Activated CD4-positive, alpha-beta memory T cell treated with anti-CD3 and anti-CD28 coated beads for 36 hours (primary cell): ENCODE measurements around the gene FAM9C. TPM values are rescaled to one million over a fixed set of nuclear protein-coding genes. Genes with fewer than 3 reads are reported as not detected.

ENCODE experiments used
- CTCF ChIA-PET: fragments of 350-600 bp; sonication (Branson Sonifier 250); formaldehyde crosslinking; loops from one replicate; lab custom pipeline; 2021; ENCODE audit warnings: antibody characterized with exemption, inconsistent platforms; lab: Charles Lee
- POLR2A ChIA-PET: fragments of 350-600 bp; sonication (Branson Sonifier 250); formaldehyde crosslinking; loops from one replicate; lab custom pipeline; 2021; ENCODE audit warnings: antibody characterized with exemption; lab: Charles Lee
- DNase-seq: peaks from one replicate; pipeline ENCODE4 v3.0.0-alpha.2; 2020
- H3K27ac Mint-ChIP-seq: one replicate; pipeline ENCODE4 v1.8.0; 2021; ENCODE audit warnings: mixed read lengths
- H3K27me3 Mint-ChIP-seq: one replicate; pipeline ENCODE4 v1.8.0; 2021; ENCODE audit warnings: mixed read lengths
- H3K36me3 Mint-ChIP-seq: one replicate; pipeline ENCODE4 v1.8.0; 2021; ENCODE audit warnings: mixed read lengths
- H3K4me1 Mint-ChIP-seq: one replicate; pipeline ENCODE4 v1.8.0; 2021; ENCODE audit warnings: low read depth, mixed read lengths
- H3K4me3 Mint-ChIP-seq: one replicate; pipeline ENCODE4 v1.8.0; 2021; ENCODE audit warnings: mild to moderate bottlenecking, mixed read lengths
- H3K9me3 Mint-ChIP-seq: one replicate; pipeline ENCODE4 v1.8.0; 2021; ENCODE audit warnings: mixed read lengths
- intact Hi-C: fragments of 100-400 bp; cut with micrococcal nuclease; formaldehyde crosslinking; loops from one replicate; pipeline ENCODE4 v1.15.1; 2023
- total RNA-seq, 2 experiments: library from RNA; stranded (reverse); gene quantifications; one replicate each; pipeline ENCODE4 v1.2.3, GENCODE V29; 2021

Gene FAM9C
- total RNA-seq, 2 experiments from 2014 or later: 0.05 TPM; not detected in 1

- no peak overlapping the region for H3K4me3 Mint-ChIP-seq
- H3K27ac Mint-ChIP-seq: no peak overlapping the region
- ChIA-PET POLR2A (no interaction called here), CTCF (interaction anchor here (1.0 kb wide), 1 partner anchor 113 kb away, joined by 4 read pairs; no protein-coding TSS in a partner anchor)
- intact Hi-C loops: no loop called here
- peaks cover 46% of the 10 kb centered on the region for H3K4me1 Mint-ChIP-seq
- peaks cover 18% of the 10 kb centered on the region for H3K9me3 Mint-ChIP-seq
- no peaks in the 10 kb centered on the region for H3K27me3 Mint-ChIP-seq
- peaks cover 16% of the 10 kb centered on the region for H3K36me3 Mint-ChIP-seq
- DNase-seq: no peak
Observed at GRCh38 chrX:13059637-13060499, 15.4 kb upstream of the FAM9C start.

GRCh38 chrX:13055486-13055885, 11.1 kb upstream of the FAM9C start:
- H3K36me3 Mint-ChIP-seq: no peaks in the 10 kb centered on the region
- intact Hi-C loops: no loop called here
- peaks cover under 1% of the 10 kb centered on the region for H3K9me3 Mint-ChIP-seq
- CTCF ChIA-PET: no interaction called here
- POLR2A ChIA-PET: no interaction called here
- H3K4me1 Mint-ChIP-seq: peaks cover 66% of the 10 kb centered on the region
- H3K27me3 Mint-ChIP-seq: no peaks in the 10 kb centered on the region
- no peak overlapping the region for H3K4me3 Mint-ChIP-seq
- peak; percentile 18 for DNase-seq
- H3K27ac Mint-ChIP-seq: peak overlapping the region; percentile 35

GRCh38 chrX:13053171-13053570, 8.8 kb upstream of the FAM9C start:
- Mint-ChIP-seq H3K4me1 (peaks cover 61% of the 10 kb centered on the region), H3K4me3 (no peak overlapping the region)
- intact Hi-C loops: no loop called here

GRCh38 chrX:13051529-13052172, 7.2 kb upstream of the FAM9C start:
- H3K36me3 Mint-ChIP-seq: no peaks in the 10 kb centered on the region
- DNase-seq: peak; percentile 20
- CTCF ChIA-PET: interaction anchor here (0.9 to 2.0 kb wide), 10 partner anchors 22 to 105 kb away, joined by 3 to 12 read pairs (median 4); no protein-coding TSS in a partner anchor
- peaks cover 3% of the 10 kb centered on the region for H3K9me3 Mint-ChIP-seq
- H3K27ac Mint-ChIP-seq: peak overlapping the region; percentile 95
- H3K27me3 Mint-ChIP-seq: no peaks in the 10 kb centered on the region
- POLR2A ChIA-PET: interaction anchor here (0.7 to 2.7 kb wide), 15 partner anchors 13 to 105 kb away, joined by 3 to 32 read pairs (median 6); no protein-coding TSS in a partner anchor
- H3K4me1 Mint-ChIP-seq: peaks cover 72% of the 10 kb centered on the region
- H3K4me3 Mint-ChIP-seq: peak overlapping the region; percentile 4
- intact Hi-C loops: loop anchor here (1.0 to 2.0 kb wide), 7 partner anchors 23 to 100 kb away; no protein-coding TSS in a partner anchor

More at GRCh38 chrX:13053171-13053570, 8.8 kb upstream of the FAM9C start:
- Mint-ChIP-seq H3K27ac (peak overlapping the region; percentile 95), H3K36me3 (no peaks in the 10 kb centered on the region), H3K27me3 (no peaks in the 10 kb centered on the region), H3K9me3 (peaks cover 3% of the 10 kb centered on the region)
- POLR2A ChIA-PET: interaction anchor here (1.0 to 2.7 kb wide), 3 partner anchors 23 to 39 kb away, joined by 3 to 32 read pairs (median 3); no protein-coding TSS in a partner anchor
- peak; percentile 55 for DNase-seq
- CTCF ChIA-PET: interaction anchor here (0.5 to 1.1 kb wide), 2 partner anchors 34 to 106 kb away, joined by 3 read pairs; no protein-coding TSS in a partner anchor

GRCh38 chrX:13051167-13051528, 6.7 kb upstream of the FAM9C start:
- no peak overlapping the region for H3K4me3 Mint-ChIP-seq
- H3K4me1 Mint-ChIP-seq: peaks cover 76% of the 10 kb centered on the region
- POLR2A ChIA-PET: interaction anchor here (0.7 to 2.7 kb wide), 14 partner anchors 22 to 104 kb away, joined by 3 to 32 read pairs (median 6); no protein-coding TSS in a partner anchor
- H3K9me3 Mint-ChIP-seq: peaks cover 3% of the 10 kb centered on the region
- no peak for DNase-seq
- H3K36me3 Mint-ChIP-seq: no peaks in the 10 kb centered on the region
- intact Hi-C loops: loop anchor here (1.0 to 2.0 kb wide), 7 partner anchors 22 to 100 kb away; no protein-coding TSS in a partner anchor
- no peaks in the 10 kb centered on the region for H3K27me3 Mint-ChIP-seq
- CTCF ChIA-PET: interaction anchor here (0.9 to 2.0 kb wide), 10 partner anchors 22 to 104 kb away, joined by 3 to 12 read pairs (median 4); no protein-coding TSS in a partner anchor
- H3K27ac Mint-ChIP-seq: peak overlapping the region; percentile 95

GRCh38 chrX:13050151-13050550, 5.7 kb upstream of the FAM9C start:
- ChIA-PET CTCF (interaction anchor here (1.2 to 2.0 kb wide), 3 partner anchors 20 to 103 kb away, joined by 3 to 12 read pairs (median 7); no protein-coding TSS in a partner anchor), POLR2A (interaction anchor here (0.6 to 2.7 kb wide), 4 partner anchors 24 to 75 kb away, joined by 3 to 32 read pairs (median 4); no protein-coding TSS in a partner anchor)

GRCh38 chrX:13048280-13048679, 3.9 kb upstream of the FAM9C start:
- ChIA-PET POLR2A (no interaction called here), CTCF (no interaction called here)
- Mint-ChIP-seq H3K4me3 (peak overlapping the region; percentile 20), H3K9me3 (peaks cover 3% of the 10 kb centered on the region), H3K27ac (peak overlapping the region; percentile 49), H3K27me3 (no peaks in the 10 kb centered on the region), H3K36me3 (no peaks in the 10 kb centered on the region), H3K4me1 (peaks cover 58% of the 10 kb centered on the region)
- no peak for DNase-seq
- intact Hi-C loops: no loop called here

More at GRCh38 chrX:13050151-13050550, 5.7 kb upstream of the FAM9C start:
- Mint-ChIP-seq H3K4me3 (peak overlapping the region; percentile 36), H3K36me3 (no peaks in the 10 kb centered on the region), H3K27me3 (no peaks in the 10 kb centered on the region), H3K27ac (peak overlapping the region; percentile 95), H3K4me1 (peaks cover 73% of the 10 kb centered on the region), H3K9me3 (peaks cover 3% of the 10 kb centered on the region)
- DNase-seq: peak; percentile 42
- intact Hi-C loops: loop anchor here (2.0 kb wide), 2 partner anchors 21 to 65 kb away; no protein-coding TSS in a partner anchor

GRCh38 chrX:13047759-13048158, 3.3 kb upstream of the FAM9C start:
- no peak for DNase-seq
- intact Hi-C loops: no loop called here
- peaks cover 3% of the 10 kb centered on the region for H3K9me3 Mint-ChIP-seq
- CTCF ChIA-PET: no interaction called here
- POLR2A ChIA-PET: no interaction called here
- H3K4me1 Mint-ChIP-seq: peaks cover 56% of the 10 kb centered on the region
- H3K4me3 Mint-ChIP-seq: no peak overlapping the region
- no peaks in the 10 kb centered on the region for H3K27me3 Mint-ChIP-seq
- peak overlapping the region; percentile 23 for H3K27ac Mint-ChIP-seq
- no peaks in the 10 kb centered on the region for H3K36me3 Mint-ChIP-seq

- H3K4me1 Mint-ChIP-seq: peaks cover 51% of the 10 kb centered on the region
- no peak for DNase-seq
- ChIA-PET POLR2A (no interaction called here), CTCF (interaction anchor here (0.6 to 1.2 kb wide), 2 partner anchors 100 to 442 kb away, joined by 3 to 4 read pairs; no protein-coding TSS in a partner anchor)
- H3K27me3 Mint-ChIP-seq: no peaks in the 10 kb centered on the region
- H3K36me3 Mint-ChIP-seq: no peaks in the 10 kb centered on the region
- peak overlapping the region; percentile 18 for H3K27ac Mint-ChIP-seq
- H3K4me3 Mint-ChIP-seq: no peak overlapping the region
- intact Hi-C loops: no loop called here
- peaks cover 3% of the 10 kb centered on the region for H3K9me3 Mint-ChIP-seq
Observed at GRCh38 chrX:13046141-13046855, 1.9 kb upstream of the FAM9C start.

GRCh38 chrX:13043938-13044337, 482 bp downstream of the FAM9C start:
- ChIA-PET POLR2A (no interaction called here), CTCF (interaction anchor here (1.2 kb wide), 1 partner anchor 97 kb away, joined by 4 read pairs; no protein-coding TSS in a partner anchor)
- intact Hi-C loops: loop anchor here (5.0 kb wide), 1 partner anchor 33 kb away; no protein-coding TSS in a partner anchor
- no peaks in the 10 kb centered on the region for H3K9me3 Mint-ChIP-seq
- peaks cover 43% of the 10 kb centered on the region for H3K4me1 Mint-ChIP-seq
- no peak for DNase-seq
- H3K36me3 Mint-ChIP-seq: no peaks in the 10 kb centered on the region
- H3K27me3 Mint-ChIP-seq: no peaks in the 10 kb centered on the region
- no peak overlapping the region for H3K4me3 Mint-ChIP-seq
- no peak overlapping the region for H3K27ac Mint-ChIP-seq

GRCh38 chrX:13043138-13043537, 1.3 kb downstream of the FAM9C start:
- H3K27me3 Mint-ChIP-seq: no peaks in the 10 kb centered on the region
- no peak overlapping the region for H3K27ac Mint-ChIP-seq
- no peaks in the 10 kb centered on the region for H3K36me3 Mint-ChIP-seq
- no peak overlapping the region for H3K4me3 Mint-ChIP-seq
- no peaks in the 10 kb centered on the region for H3K9me3 Mint-ChIP-seq
- H3K4me1 Mint-ChIP-seq: peaks cover 38% of the 10 kb centered on the region
- intact Hi-C loops: loop anchor here (5.0 kb wide), 1 partner anchor 34 kb away; no protein-coding TSS in a partner anchor
- ChIA-PET POLR2A (no interaction called here), CTCF (interaction anchor here (1.2 kb wide), 1 partner anchor 96 kb away, joined by 4 read pairs; no protein-coding TSS in a partner anchor)
- DNase-seq: no peak
